GM18868 (cell line): ENCODE data around the gene GPR42.
"Not testable (repeated sequence)": the region's sequence is repeated elsewhere in the genome, so short reads cannot be mapped to it uniquely, and the experiment has no call there.

Source experiments
- ATAC-seq: cut with Tn5 transposase; IDR thresholded peaks from one replicate; pipeline ENCODE4 v1.9.1; 2021; ENCODE audit warnings: mild to moderate bottlenecking, moderate library complexity; ENCODE audit not compliant: unreplicated experiment

The GPR42 gene

DNA sequence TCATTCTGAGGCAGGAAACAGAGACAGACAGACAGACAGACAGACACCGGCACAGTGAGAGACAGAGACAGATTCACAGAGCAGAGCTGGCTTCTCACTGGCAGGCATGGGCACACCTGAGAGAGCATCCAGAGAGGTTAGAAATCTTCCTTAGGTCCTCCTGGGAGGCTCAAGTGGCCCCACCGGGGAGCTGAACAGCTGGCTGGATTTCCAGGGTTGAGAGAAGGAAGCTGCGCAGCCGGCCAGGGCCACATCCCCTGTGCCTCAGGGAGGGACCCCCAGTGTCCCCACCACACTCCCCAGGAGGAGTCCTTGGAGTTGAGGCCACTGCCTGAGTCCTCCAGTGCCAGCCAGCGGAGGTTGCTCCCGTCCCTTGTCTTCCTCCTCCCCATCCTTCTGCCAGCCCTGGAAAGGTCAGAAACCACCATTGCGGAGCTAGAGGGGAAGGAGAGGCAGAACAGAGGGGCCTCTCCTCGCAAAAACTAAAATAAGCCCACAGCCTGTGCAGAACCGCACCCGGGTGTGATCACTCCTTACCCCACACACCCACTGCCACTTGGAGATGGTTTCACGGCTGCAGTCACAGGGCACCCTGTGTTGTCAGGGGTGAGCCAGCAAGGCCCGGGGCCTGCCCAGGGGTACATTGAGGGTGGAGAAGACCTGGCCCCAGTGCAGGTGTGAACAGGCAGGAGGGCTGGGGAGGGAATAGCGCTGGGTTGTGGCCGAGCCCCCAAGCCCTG lies 8.4 kb upstream of the GPR42 start:
- no peak for ATAC-seq

DNA sequence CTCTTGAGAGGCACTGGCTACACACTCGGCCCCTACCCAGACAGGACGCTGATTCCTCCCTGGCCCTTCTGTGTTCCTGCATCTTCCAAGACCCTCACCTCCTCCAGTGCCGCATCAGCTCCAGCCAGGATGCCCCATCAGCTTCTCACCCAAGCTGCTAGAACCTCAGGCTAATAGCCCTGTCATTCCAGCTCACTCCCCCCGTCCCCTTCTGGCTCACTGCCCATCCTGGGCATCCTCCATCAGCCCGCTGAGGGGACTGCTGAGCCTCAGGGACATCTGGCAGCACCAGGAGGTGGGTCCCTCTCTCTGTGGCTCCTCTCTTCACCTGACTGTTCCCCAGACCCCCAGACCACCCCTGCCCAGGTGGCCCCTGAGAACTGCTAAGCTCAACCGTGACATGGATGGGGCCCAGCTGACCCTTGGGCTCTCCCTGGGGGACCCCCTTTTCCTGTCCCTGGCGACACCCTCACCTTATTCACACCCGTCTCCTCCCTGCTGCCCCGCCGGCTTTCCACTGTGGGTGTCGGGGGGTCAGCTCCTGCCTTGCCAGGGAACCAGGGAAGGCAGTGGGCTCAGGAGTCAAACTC lies 7.8 kb upstream of the GPR42 start:
- no peak for ATAC-seq

DNA sequence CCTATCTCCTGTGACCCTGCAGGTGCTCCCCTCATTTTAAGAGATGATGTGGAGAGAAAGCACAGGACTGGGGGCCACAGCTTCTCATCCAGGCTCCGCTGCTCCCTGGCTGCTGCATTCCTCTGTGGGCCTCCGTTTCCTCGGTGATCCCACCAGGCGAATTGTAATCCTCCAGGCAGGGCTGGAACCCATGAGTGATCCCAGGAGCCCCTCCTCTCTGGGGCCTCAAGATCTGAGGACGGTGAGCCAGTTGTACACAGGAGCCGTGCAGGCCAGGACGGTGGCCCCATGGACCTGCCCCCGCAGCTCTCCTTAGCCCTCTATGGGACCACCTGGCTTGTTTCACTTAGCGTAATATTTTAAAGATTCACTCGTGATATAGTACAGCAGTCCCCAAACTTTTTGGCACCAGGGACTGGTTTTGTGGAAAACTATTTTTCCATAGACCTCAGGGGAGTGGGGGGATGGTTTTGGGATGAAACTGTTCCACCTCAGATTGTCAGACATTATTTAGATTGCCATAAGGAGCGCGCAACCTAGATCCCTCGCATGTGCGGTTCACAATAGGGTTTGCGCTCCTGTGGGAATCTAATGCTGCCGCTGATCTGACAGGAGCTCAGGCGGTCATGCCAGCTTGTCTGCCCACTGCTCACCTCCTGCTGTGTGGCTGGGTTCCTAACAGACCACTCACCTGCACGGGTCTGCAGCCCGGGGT lies 7.0 kb upstream of the GPR42 start:
- ATAC-seq = no peak

DNA sequence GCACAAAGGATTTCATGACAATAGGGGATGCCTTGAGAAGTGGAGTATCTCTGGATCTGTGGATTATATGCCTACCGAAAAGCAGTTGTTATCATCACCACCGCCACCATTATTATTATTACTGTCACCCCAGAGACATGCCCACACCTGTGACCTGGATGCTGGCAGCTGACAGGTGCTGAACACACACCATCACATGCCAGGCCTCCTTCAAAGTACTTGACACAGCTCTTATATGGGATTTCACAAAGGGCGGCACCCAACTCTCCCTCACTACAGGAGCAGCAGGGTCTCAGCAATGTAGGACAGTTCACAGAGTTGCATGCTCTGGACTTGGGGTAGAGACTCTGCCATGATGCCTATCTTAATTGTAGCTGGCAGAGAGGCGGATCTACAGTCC lies 5.6 kb upstream of the GPR42 start:
- no peak for ATAC-seq

DNA sequence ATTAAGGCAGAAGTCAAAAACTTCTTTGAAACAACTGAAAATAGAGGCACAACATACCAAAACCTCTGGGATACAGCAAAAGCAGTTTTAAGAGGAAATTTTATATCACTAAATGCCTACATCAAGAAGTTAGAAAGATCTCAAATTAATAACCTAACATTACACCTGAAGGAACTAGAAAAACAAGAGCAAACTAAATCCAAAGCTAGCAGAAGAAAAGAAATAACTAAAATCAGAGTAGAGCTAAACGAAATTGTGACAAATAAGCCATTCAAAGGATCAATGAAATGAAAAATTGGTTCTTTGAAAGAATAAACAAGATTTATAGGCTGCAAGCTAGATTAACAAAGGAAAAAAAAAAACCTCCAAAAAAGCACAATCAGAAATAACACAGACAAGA lies 2.5 kb upstream of the GPR42 start:
- ATAC-seq = no peak

DNA sequence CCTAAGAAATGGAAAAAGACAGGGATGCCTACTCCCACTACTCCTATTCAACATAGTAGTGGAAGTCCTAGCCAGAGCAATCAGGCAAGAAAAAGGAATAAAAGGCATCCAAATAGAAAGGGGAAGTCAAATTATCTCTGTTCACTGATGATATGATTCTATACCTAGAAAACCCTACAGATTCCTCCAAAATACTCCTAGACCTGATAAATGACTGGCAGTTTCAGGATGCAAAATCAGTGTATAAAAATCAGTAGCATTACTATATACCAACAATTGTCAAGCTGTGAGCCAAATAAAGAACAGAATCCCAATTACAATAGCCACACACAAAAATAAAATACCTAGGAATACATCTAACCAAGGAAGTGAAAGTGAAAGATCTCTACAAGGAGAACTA lies 1.3 kb upstream of the GPR42 start:
- ATAC-seq = no peak

DNA sequence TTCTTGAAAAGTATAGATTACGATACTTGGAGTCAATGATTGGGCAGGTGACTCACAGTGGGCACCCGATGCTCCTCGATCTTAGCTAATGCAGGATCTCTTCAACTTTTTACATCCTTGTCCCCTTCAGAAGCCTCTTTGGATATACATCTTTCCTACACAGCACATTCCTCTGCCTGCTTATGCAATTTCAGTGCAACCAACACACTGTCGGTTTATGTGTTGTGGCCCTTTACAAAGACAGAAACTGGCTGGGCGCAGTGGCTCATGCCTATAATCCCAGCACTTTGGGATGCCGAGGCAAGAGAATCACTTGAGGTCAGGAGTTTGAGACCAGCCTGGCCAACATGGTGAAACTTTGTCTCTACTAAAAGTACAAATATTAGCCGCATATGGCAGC lies 2.6 kb downstream of the GPR42 start:
- ATAC-seq = no peak

DNA sequence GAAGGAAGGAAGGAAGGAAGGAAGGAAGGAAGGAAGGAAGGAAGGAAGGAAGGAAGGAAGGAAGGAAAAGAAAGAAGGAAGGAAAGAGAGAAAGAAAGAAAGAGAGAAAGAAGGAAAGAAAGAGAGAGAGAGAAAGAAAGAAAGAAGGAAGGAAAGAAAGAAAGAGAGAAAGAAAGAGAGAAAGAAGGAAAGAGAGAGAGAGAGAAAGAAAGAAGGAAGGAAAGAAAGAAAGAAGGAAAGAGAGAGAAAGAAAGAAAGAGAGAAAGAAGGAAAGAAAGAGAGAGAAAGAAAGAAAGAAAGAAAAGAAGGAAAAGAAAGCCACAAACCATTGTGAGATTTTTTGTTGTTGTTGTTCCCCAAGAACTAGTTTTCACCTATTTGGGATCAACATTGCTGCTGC lies 3.2 kb downstream of the GPR42 start:
- ATAC-seq = not testable (repeated sequence)

DNA sequence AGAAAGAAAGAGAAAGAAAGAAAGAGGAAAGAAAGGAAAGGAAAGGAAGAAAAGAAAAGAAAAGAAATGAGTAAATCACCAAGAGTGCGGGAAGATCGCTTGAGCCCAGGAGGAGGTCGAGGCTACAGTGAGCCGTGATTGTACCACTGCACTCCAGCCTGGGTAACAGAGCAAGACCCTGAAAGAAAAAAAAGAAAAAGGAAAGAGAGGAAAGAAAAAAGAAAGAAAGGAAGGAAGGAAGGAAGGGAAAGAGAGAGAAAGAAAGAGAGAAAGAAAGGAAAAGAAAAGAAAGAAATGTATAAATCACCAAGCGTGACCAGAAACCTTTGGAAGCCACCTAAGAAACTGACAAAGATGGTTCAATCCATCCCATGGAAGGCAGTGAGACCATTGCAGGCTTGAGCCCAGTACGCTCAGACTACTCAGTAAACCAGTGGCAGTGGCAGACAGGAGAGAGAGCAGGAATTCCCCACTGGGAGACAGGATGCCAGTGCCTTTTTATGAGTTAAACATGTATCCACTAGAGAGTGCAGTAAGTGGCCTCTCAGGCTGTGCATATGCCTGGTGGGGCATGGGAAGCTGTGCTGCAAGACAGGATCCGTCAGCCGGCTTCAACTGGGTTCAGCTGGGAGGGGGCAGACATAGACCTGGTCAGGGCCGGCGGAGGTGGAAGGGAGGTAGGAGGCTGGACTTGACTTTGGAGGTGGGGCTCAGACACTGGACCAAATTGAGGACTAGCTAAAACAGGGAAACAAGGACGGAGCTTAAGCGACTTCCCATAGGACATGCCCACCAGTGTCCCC lies 4.8 kb downstream of the GPR42 start:
- ATAC-seq = no peak

DNA sequence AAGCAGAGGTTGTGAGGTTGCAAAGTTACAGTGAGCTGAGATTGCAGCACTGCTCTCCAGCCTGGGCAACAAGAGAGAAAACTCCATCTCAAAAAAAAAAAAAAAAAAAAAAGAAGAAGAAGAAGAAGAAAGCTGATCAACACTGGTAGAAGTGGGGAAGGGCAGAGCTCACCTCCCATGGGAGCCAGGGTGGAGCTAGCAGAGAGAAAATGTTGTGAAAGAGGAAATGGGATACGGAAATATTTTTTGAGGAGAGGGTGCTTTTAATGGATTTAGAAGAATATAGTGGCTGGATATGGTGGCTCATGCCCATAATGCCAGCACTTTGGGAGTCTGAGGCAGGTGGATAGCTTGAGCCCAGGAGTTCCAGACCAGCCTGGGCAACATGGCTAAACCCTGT lies 6.8 kb downstream of the GPR42 start:
- no peak for ATAC-seq

DNA sequence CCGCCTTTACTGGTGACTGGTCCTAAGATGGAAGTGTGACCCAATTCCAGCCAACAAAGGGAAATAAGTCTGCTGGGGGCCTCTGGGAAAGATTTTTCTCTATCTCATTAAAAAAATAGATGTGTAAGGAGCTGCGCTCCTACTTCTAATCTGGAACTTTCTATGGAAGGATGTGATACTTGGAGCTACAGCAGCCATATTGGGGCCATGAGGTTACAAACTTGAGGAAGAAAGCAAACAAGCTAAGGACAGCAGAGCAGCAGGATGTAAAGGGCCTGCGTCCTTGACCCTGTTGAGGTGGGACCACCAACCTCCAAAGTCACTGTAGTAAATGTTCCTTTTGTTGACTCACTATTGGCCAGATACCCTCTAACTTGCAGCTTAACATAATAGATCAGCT lies 7.5 kb downstream of the GPR42 start:
- no peak for ATAC-seq

DNA sequence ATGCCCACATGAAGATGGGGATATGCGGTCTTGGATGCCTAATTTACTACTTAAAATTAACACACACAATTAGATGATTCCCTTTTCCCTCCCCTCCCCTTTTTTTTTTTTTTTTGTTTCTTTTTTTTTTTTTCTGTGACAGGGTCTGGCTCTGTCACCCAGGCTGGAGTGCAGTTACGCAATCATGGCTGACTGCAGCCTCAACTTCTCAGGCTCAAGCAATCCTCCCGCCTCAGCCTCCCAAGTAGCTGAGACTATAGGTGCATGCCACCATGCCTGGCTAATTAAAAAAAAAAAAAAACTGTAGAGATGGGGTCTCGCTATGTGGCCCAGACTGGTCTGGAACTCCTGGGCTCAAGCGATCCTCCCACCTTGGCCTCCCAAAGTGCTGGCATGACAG lies 8.7 kb downstream of the GPR42 start:
- ATAC-seq = not testable (repeated sequence)

DNA sequence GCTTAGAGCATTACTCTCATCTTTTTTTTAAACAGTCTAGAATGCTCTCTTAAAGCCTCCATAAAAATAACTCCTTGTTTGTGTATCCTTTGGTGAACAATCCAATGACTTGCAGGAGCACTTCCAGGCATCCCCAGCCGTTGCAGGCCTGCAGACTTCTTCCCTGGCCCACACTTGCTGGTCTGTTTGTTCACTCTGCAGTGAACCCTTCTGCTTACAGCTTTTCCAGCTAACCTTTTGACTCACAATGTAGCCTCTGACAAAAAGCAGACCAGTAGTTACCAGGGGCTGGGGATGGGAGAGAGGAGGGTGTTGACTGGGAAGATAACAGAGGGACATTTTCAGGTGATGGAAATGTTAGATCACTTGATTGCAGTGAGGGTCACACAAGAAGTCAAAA lies 9.1 kb downstream of the GPR42 start:
- ATAC-seq = no peak

DNA sequence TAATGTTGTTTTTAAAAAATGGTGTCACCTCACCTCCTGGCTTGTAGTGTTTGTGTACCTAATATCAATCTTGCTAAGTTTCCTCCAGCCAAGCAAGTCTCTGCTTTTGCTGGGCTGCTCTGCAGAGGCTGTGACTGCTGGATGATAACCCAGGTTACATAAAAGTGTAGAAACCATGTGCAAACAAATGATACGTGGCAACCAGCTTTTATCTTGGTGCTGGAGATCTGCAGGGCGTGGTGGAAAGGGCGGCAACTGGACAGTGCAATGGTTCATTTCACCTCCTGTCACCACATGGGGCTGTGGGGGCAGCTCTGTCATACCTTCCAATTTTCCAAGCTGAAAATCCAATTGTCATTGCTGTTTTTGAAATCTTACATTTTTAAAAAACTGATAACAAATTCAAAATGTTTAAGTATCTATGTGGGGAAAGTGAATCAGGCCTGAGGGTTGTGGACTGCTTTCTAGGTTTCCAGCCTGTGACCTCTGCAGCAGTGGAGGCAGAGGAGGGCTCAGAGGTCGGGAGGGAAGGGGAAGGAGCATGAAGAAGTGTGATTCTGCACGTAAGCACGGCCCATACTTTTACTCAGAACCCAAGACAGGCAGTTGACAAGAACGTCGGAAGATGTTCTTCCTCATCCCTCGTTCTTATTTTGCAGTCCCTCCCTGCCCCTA lies 9.7 kb downstream of the GPR42 start:
- no peak for ATAC-seq

DNA sequence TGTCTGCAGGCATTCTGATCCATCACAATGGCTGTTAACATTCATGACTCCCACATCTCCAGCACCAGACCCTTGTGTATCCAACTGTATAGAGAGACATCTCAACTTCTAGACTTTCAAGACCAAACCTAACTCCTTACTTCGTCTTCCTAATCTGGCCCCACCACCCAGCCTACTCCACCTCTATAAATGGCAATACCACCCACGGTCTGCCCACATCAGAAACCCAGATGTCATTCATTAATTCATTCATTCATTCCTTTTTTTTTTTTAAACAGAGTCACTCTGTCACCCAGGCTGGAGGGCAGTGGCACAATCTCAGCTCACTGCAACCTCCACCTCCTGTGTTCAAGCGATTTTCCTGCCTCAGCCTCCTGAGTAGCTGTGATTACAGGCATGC lies 10.4 kb downstream of the GPR42 start:
- ATAC-seq = no peak

DNA sequence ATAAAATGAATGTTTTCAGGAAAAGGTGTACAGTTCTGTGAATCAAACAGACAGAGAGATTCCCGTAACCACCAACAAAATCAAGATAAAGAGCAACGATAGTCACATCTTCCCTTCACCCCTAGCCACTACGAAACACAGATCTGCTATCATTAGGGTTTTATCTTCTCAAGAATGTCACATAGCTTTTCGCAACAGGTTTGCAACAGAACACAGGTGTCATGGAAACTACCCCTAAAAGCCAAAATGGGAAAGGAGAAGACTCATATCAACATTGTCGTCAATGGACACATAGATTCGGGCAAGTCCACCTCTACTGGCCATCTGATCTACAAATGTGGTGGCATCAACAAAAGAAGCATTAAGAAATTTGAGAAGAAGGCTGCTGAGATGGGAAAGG lies 11.1 kb downstream of the GPR42 start:
- no peak for ATAC-seq

DNA sequence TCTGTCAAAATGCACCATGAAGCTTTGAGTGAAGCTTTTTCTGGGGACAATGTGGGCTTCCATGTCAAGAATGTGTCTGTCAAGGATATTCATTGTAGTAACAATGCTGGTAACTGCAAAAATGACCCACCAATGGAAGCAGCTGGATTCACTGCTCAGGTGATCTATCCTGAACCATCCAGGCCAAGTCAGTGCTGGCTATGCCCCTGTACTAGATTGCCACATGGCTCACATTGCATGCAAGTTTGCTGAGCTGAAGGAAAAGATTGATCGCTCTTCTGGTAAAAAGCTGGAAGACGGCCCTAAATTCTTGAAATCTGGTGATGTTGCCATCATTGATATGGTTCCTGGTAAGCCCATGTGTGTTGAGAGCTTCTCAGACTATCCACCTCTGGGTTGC lies 12.7 kb downstream of the GPR42 start:
- ATAC-seq = no peak

DNA sequence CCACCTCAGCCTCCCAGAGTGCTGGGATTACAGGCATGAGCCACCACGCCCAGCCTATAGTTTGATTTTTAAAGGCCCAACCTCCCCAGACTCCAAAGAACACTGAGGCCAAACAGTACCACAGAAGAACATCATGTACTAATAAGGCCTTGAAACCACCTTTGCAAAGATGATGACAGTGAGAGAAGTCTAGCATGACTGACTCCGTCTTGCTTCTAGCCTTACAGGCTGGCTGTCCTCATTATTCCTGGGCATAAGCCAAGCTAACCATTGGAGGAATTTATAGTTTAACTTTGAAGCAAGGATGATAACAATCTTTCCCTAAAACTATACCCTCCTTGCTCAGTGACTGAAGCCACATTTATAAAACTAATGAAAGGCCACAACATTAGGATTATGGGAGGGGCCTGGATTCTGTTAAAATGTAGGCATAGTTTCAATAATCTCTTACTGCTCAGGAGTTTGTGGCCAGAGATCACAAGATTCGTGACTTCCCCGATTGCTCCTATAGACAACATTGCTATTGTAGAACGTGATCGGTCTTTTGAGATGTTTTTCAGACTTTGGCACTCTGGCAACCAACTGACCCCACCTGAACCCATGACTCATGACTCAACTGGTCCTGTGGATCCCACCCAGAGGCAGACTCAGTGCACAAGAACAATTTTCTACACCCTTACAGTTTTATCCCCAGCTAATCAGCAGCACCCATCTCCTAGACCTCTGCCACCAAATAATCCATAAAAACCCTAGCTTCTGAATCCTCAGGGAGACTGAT lies 17.6 kb downstream of the GPR42 start:
- ATAC-seq = no peak

DNA sequence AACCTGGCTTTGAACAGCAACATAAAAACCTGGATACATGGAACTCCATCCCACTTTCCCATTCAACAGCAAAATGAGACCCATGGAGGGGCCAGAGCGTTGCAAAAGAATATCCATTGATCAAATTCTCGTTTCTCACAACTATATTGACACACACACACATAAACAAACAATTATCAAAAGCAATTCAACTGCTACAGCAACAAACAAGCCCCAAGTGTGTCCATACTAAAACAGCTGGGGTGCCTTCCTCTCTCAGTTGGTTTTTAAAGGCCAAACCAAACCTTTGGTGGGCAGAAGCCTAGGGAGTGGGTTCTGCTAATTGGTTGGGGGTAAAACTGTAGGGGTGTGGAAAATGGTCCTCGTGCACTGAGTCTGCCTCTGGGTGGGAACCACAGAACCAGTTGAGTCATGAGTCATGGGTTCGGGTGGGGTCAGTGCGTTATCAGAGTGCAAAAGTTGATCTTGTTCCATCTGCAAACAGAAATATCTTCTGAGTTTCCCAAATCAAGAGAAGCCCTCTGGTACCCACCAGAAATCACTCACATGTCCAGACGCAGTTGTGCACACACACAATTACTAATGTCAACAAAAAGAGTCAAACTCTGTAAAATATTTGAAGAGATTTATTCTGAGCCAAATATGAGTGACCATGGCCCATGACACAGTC lies 18.5 kb downstream of the GPR42 start:
- ATAC-seq = no peak
